Neural cell (in vitro differentiated cells): ENCODE data around the gene CD80. TPM values are rescaled to one million over a fixed set of nuclear protein-coding genes. Genes with fewer than 3 reads are reported as not detected.
"Not testable (repeated sequence)": the region's sequence is repeated elsewhere in the genome, so short reads cannot be mapped to it uniquely, and the experiment has no call there.

Experiments used
- H2AFZ ChIP-seq: fragments of 200-600, 300-800 bp; sonication (generic), shearing (Covaris generic); 2 replicates; pipeline ENCODE4 v1.6.0; 2014; ENCODE audit warnings: low read depth, mild to moderate bottlenecking, antibody characterized with exemption, low read length, moderate library complexity
- H3F3A ChIP-seq: fragments of 200-600 bp; shearing (Covaris generic); 2 replicates; pipeline ENCODE4 v1.6.1; 2016; ENCODE audit warnings: mild to moderate bottlenecking, moderate library complexity, mixed read lengths, antibody characterized with exemption, low read length; ENCODE audit not compliant: insufficient read depth, poor library complexity, severe bottlenecking
- H3K27ac ChIP-seq: fragments of 200-600, 300-800 bp; sonication (generic), shearing (Covaris generic); 2 replicates; pipeline ENCODE4 v1.5.1; 2014; ENCODE audit warnings: mild to moderate bottlenecking, low read length, moderate library complexity
- H3K27me3 ChIP-seq: fragments of 300-800, 200-600 bp; sonication (generic), shearing (Covaris generic); 2 replicates; pipeline ENCODE4 v1.6.0; 2014; ENCODE audit warnings: mild to moderate bottlenecking, low read depth, low read length, moderate library complexity; ENCODE audit not compliant: insufficient read depth
- H3K36me3 ChIP-seq: fragments of 300-800, 200-600 bp; sonication (generic), shearing (Covaris generic); 2 replicates; pipeline ENCODE4 v1.5.1; 2014; ENCODE audit warnings: mild to moderate bottlenecking, antibody characterized with exemption, low read length, moderate library complexity; ENCODE audit not compliant: insufficient read depth
- H3K4me2 ChIP-seq: fragments of 300-800, 200-600 bp; sonication (generic), shearing (Covaris generic); 2 replicates; pipeline ENCODE4 v1.6.0; 2014; ENCODE audit warnings: mild to moderate bottlenecking, low read length
- H3K4me3 ChIP-seq: fragments of 300-800, 200-600 bp; sonication (generic), shearing (Covaris generic); 2 replicates; pipeline ENCODE4 v1.5.1; 2014; ENCODE audit warnings: mild to moderate bottlenecking, low read length, moderate library complexity
- H3K79me2 ChIP-seq: fragments of 200-600 bp; shearing (Covaris generic); replicated peaks from 2 replicates; pipeline ENCODE4 v1.6.0; 2014; ENCODE audit warnings: mild to moderate bottlenecking, low read length, moderate library complexity; ENCODE audit not compliant: insufficient read depth
- H3K9ac ChIP-seq: fragments of 300-800, 200-600 bp; sonication (generic), shearing (Covaris generic); 2 replicates; pipeline ENCODE4 v1.6.1; 2016; ENCODE audit warnings: mild to moderate bottlenecking, low read length, mixed read lengths
- H3K9me2 ChIP-seq: fragments of 200-600 bp; shearing (Covaris generic); 2 replicates; pipeline ENCODE4 v1.6.1; 2016; ENCODE audit warnings: mild to moderate bottlenecking, low read length, mixed read lengths; ENCODE audit not compliant: insufficient read depth
- H3K9me3 ChIP-seq: fragments of 200-600, 300-800 bp; sonication (generic), shearing (Covaris generic); 2 replicates; pipeline ENCODE4 v1.6.1; 2016; ENCODE audit warnings: mild to moderate bottlenecking, mixed run types, low read length, moderate library complexity, mixed read lengths
- H4K20me1 ChIP-seq: fragments of 200-600 bp; shearing (Covaris generic); 2 replicates; pipeline ENCODE4 v1.6.1; 2016; ENCODE audit warnings: mild to moderate bottlenecking, mixed run types; ENCODE audit not compliant: insufficient read depth
- EP300 ChIP-seq: fragments of 450-650 bp; conservative IDR thresholded peaks from 2 replicates; pipeline ENCODE4 v1.6.1; 2014; ENCODE audit warnings: antibody characterized with exemption, mild to moderate bottlenecking, moderate library complexity; ENCODE audit not compliant: poor library complexity, severe bottlenecking
- EZH2 ChIP-seq: fragments of 200-600, 300-800 bp; shearing (Covaris generic), sonication (generic); IDR thresholded peaks from 2 replicates; pipeline ENCODE4 v1.6.1; 2014; ENCODE audit warnings: antibody characterized with exemption, low read length, borderline replicate concordance, mild to moderate bottlenecking; ENCODE audit not compliant: insufficient read depth, poor library complexity, severe bottlenecking
- MXI1 ChIP-seq: fragments of 450-650 bp; conservative IDR thresholded peaks from 2 replicates; pipeline ENCODE4 v1.6.1; 2014; ENCODE audit warnings: antibody characterized with exemption, mild to moderate bottlenecking; ENCODE audit not compliant: poor library complexity, severe bottlenecking
- POLR2AphosphoS5 ChIP-seq: IDR thresholded peaks from 2 replicates; pipeline ENCODE4 v1.6.1; 2012
- RAD21 ChIP-seq: fragments of 450-650 bp; conservative IDR thresholded peaks from 2 replicates; pipeline ENCODE4 v1.6.1; 2014; ENCODE audit warnings: antibody characterized with exemption, mild to moderate bottlenecking, moderate library complexity
- SMC3 ChIP-seq: fragments of 450-650 bp; conservative IDR thresholded peaks from 2 replicates; pipeline ENCODE4 v1.6.1; 2014; ENCODE audit warnings: antibody characterized with exemption, mild to moderate bottlenecking, moderate library complexity; ENCODE audit not compliant: poor library complexity
- TAF1 ChIP-seq: IDR thresholded peaks from 2 replicates; pipeline ENCODE4 v1.6.1; 2012; ENCODE audit warnings: low read depth
- polyA plus RNA-seq: library from polyadenylated mRNA; depleted of rRNA; stranded (reverse); fragments of >200 nt; gene quantifications from 2 replicates; pipeline ENCODE4 v1.2.3, GENCODE V29; 2014
- TF ChIP-seq, protein P1 (sequence below): IDR thresholded peaks from 2 replicates; pipeline ENCODE4 v1.6.1; 2012; ENCODE audit warnings: borderline replicate concordance
- TF ChIP-seq, protein P2 (sequence below): fragments of 450-650 bp; IDR thresholded peaks from 2 replicates; pipeline ENCODE4 v1.5.1; 2014; ENCODE audit warnings: antibody characterized with exemption, mild to moderate bottlenecking, moderate library complexity; ENCODE audit not compliant: poor library complexity, severe bottlenecking

CD80 gene
- polyA plus RNA-seq, 1 donor from 2014 or later, result not detected

DNA sequence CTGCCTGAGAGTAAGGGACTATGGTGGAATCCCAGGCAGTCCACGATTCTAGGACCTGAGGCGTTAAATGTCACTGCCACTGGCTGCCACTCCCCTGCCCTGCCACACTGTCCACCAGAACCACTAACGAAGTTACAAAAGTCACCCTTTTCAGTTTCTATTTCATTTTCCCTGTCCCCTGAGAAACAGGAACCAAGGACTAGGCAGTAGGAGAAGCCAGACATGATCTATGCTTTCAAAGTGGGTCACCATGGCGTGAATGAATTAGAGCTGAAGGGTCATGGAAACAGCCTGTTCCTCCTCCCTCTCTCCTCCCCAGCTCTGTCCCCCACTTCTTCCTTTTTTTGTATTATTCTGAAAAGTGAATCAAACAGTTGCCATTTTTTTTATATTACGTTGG, 10.8 kb upstream of the CD80 start:
- H3K79me2 ChIP-seq, result no peaks in the 10 kb centered on the region
- H3K9me2 ChIP-seq, result no peaks in the 10 kb centered on the region
- H3K36me3 ChIP-seq, result no peaks in the 10 kb centered on the region
- no peaks in the 10 kb centered on the region for H3K27me3 ChIP-seq
- H3K4me2 ChIP-seq, result no peak overlapping the region
- no peak overlapping the region for H3K27ac ChIP-seq
- H4K20me1 ChIP-seq, result no peaks in the 10 kb centered on the region
- H3F3A ChIP-seq, result no peaks in the 10 kb centered on the region
- no peaks in the 10 kb centered on the region for H3K9me3 ChIP-seq
- H2AFZ ChIP-seq, result no peak overlapping the region
- H3K4me3 ChIP-seq, result no peak overlapping the region
- no peak overlapping the region for H3K9ac ChIP-seq
- TF ChIP-seq EP300, result no peak
- no peak for TF ChIP-seq EZH2
- no peak for TF ChIP-seq TAF1
- no peak for TF ChIP-seq RAD21
- TF ChIP-seq, protein P1, sequence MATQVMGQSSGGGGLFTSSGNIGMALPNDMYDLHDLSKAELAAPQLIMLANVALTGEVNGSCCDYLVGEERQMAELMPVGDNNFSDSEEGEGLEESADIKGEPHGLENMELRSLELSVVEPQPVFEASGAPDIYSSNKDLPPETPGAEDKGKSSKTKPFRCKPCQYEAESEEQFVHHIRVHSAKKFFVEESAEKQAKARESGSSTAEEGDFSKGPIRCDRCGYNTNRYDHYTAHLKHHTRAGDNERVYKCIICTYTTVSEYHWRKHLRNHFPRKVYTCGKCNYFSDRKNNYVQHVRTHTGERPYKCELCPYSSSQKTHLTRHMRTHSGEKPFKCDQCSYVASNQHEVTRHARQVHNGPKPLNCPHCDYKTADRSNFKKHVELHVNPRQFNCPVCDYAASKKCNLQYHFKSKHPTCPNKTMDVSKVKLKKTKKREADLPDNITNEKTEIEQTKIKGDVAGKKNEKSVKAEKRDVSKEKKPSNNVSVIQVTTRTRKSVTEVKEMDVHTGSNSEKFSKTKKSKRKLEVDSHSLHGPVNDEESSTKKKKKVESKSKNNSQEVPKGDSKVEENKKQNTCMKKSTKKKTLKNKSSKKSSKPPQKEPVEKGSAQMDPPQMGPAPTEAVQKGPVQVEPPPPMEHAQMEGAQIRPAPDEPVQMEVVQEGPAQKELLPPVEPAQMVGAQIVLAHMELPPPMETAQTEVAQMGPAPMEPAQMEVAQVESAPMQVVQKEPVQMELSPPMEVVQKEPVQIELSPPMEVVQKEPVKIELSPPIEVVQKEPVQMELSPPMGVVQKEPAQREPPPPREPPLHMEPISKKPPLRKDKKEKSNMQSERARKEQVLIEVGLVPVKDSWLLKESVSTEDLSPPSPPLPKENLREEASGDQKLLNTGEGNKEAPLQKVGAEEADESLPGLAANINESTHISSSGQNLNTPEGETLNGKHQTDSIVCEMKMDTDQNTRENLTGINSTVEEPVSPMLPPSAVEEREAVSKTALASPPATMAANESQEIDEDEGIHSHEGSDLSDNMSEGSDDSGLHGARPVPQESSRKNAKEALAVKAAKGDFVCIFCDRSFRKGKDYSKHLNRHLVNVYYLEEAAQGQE, result no peak
- no peak for TF ChIP-seq SMC3
- TF ChIP-seq, protein P2, sequence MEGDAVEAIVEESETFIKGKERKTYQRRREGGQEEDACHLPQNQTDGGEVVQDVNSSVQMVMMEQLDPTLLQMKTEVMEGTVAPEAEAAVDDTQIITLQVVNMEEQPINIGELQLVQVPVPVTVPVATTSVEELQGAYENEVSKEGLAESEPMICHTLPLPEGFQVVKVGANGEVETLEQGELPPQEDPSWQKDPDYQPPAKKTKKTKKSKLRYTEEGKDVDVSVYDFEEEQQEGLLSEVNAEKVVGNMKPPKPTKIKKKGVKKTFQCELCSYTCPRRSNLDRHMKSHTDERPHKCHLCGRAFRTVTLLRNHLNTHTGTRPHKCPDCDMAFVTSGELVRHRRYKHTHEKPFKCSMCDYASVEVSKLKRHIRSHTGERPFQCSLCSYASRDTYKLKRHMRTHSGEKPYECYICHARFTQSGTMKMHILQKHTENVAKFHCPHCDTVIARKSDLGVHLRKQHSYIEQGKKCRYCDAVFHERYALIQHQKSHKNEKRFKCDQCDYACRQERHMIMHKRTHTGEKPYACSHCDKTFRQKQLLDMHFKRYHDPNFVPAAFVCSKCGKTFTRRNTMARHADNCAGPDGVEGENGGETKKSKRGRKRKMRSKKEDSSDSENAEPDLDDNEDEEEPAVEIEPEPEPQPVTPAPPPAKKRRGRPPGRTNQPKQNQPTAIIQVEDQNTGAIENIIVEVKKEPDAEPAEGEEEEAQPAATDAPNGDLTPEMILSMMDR, result no peak
- no peak for TF ChIP-seq MXI1
- no peak for TF ChIP-seq POLR2AphosphoS5

DNA sequence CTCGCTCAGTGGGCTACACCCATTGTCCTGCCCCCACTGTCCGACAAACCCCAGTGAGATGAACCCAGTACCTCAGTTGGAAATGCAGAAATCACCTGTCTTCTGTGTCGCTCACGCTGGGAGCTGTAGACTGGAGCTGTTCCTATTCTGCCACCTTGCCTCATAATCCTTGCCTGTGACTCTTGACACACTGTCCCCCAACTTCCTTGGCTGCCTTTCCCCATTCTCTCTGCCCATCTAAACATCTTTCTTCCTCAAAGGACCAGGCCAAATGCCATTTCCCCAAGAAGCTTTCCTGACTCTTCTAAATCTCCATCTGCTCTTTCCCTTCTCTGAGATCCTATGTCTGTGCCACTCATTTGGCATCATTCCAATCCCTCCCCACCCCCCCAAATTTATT, 9.7 kb upstream of the CD80 start:
- TF ChIP-seq MXI1, result no peak
- TF ChIP-seq EP300, result no peak
- TF ChIP-seq, protein P1, result no peak
- no peak for TF ChIP-seq TAF1
- TF ChIP-seq RAD21, result no peak
- TF ChIP-seq, protein P2, result no peak
- no peak for TF ChIP-seq SMC3
- no peak for TF ChIP-seq EZH2
- TF ChIP-seq POLR2AphosphoS5, result no peak
- Histone ChIP-seq H2AFZ (no peak overlapping the region), H3K36me3 (no peaks in the 10 kb centered on the region), H3K27me3 (no peaks in the 10 kb centered on the region), H4K20me1 (no peaks in the 10 kb centered on the region), H3K4me2 (no peak overlapping the region), H3K9ac (no peak overlapping the region), H3K9me2 (no peaks in the 10 kb centered on the region), H3F3A (no peaks in the 10 kb centered on the region), H3K4me3 (no peak overlapping the region), H3K79me2 (no peaks in the 10 kb centered on the region), H3K27ac (no peak overlapping the region), H3K9me3 (no peaks in the 10 kb centered on the region)

DNA sequence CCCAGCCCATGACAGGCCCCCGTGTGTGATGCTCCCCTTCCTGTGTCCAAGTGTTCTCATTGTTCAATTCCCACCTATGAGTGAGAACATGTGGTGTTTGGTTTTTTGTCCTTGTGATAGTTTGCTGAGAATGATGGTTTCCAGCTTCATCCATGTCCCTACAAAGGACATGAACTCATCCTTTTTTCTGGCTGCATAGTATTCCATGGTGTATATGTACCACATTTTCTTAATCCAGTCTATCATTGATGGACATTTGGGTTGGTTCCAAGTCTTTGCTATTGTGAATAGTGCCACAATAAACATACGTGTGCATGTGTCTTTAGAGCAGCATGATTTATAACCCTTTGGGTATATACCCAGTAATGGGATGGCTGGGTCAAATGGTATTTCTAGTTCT, 3.9 kb upstream of the CD80 start:
- not testable (repeated sequence) for H3K27me3 ChIP-seq, H3F3A ChIP-seq, H3K36me3 ChIP-seq

More for the DNA sequence above, 3.9 kb upstream of the CD80 start:
- H3K79me2 ChIP-seq, H3K9ac ChIP-seq, H3K4me3 ChIP-seq, H3K27ac ChIP-seq, H4K20me1 ChIP-seq, H3K4me2 ChIP-seq, H3K9me2 ChIP-seq, H3K9me3 ChIP-seq, H2AFZ ChIP-seq: not testable (repeated sequence)
